ENCODE measurements around the gene MTAP.

Gene MTAP

DNA sequence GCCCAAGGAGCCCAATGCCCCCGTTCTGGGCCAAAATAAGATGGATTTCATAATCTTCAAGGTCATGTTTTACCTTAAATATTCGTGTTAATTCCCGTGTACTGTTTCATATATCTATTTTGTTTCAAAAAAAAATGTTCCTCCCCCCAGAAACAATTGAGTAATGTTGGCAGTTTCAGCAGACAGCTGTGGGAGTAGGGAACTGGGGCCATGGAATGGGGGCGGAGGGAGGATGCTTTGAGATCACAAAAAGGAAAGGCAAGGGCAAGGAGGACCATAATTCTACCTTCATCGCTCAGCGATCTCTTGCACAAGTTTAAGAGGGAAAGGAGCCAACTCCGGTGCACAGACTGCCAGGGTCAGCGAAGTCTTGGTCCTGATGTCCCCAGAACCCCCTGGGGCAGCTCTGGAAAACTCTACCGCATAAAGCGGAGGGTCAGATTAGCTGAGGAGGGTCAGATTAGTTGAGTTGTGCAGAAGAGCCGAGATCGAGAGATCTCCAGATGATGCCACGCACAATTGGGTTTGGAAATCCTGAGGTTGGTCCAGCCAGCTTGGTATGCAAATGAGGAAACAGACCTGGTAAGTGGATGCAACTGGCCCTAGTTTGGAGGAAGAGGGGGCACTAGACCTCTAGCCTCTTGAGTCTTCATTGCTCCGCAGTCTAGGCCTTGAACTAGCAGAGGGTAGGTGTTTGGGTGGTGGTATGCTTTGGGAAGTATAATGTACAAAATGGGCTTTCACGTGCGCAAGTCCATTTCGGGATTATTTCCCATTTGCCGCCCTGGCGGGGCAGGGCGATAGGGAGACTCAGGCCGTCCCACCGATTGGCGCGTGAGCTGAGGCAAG lies 167.7 kb downstream of the MTAP start:
- no peak for DNase-seq (ENCODE audit: low read depth)

DNA sequence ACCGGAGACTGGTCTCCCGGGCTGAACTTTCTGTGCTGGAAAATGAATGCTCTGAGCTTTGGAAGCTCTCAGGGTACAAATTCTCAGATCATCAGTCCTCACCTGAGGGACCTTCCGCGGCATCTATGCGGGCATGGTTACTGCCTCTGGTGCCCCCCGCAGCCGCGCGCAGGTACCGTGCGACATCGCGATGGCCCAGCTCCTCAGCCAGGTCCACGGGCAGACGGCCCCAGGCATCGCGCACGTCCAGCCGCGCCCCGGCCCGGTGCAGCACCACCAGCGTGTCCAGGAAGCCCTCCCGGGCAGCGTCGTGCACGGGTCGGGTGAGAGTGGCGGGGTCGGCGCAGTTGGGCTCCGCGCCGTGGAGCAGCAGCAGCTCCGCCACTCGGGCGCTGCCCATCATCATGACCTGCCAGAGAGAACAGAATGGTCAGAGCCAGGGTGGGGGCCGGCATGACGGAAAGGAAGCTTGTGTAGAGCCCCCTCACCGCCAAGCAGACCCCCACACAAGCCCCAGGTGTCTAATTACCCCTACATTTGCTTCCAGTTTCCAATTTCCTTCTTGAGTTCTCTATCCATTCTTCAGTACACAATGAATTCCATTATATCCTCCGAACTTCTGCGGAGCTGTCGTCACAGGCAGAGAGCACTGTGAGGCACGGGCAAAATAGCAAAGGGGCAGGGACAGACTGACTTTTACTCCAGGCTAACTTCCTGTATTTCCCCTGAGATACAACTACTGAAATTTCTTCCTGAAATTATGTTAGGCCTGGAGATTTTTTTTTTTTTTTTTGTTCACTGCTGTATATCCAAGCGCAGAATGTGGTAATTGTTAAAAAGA lies 168.6 kb downstream of the MTAP start:
- DNase-seq (ENCODE audit: low read depth): no peak

DNA sequence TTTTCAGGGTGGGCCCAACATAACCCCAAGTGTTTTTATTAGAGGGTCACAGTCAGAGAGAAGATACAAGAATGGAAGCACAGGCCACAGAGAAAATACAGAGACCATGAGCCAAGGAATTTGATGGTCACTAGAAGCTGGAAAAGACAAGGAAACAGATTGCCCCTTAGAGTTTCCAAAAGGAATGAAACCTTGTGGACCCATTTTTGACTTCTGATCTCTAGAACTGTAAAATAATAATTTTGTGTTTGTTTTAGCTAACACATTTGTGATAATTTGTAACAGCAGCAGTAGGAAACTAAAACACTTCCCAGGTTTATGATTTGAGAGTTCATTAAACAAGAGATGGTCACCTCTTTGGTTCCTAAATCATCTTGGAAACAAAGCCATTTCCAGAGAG lies 169.9 kb downstream of the MTAP start:
- DNase-seq (ENCODE audit: low read depth): no peak

DNA sequence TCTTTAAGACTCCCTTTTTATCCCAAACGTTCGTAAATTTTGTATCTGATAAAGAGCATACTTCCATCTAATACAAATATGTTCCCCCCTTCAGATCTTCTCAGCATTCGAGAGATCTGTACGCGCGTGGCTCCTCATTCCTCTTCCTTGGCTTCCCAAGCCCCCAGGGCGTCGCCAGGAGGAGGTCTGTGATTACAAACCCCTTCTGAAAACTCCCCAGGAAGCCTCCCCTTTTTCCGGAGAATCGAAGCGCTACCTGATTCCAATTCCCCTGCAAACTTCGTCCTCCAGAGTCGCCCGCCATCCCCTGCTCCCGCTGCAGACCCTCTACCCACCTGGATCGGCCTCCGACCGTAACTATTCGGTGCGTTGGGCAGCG lies 171.9 kb downstream of the MTAP start:
- DNase-seq (ENCODE audit: low read depth): no peak

DNA sequence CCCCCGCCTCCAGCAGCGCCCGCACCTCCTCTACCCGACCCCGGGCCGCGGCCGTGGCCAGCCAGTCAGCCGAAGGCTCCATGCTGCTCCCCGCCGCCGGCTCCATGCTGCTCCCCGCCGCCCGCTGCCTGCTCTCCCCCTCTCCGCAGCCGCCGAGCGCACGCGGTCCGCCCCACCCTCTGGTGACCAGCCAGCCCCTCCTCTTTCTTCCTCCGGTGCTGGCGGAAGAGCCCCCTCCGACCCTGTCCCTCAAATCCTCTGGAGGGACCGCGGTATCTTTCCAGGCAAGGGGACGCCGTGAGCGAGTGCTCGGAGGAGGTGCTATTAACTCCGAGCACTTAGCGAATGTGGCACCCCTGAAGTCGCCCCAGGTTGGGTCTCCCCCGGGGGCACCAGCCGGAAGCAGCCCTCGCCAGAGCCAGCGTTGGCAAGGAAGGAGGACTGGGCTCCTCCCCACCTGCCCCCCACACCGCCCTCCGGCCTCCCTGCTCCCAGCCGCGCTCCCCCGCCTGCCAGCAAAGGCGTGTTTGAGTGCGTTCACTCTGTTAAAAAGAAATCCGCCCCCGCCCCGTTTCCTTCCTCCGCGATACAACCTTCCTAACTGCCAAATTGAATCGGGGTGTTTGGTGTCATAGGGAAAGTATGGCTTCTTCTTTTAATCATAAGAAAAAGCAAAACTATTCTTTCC lies 172.4 kb downstream of the MTAP start:
- no peak for DNase-seq (ENCODE audit: low read depth)

DNA sequence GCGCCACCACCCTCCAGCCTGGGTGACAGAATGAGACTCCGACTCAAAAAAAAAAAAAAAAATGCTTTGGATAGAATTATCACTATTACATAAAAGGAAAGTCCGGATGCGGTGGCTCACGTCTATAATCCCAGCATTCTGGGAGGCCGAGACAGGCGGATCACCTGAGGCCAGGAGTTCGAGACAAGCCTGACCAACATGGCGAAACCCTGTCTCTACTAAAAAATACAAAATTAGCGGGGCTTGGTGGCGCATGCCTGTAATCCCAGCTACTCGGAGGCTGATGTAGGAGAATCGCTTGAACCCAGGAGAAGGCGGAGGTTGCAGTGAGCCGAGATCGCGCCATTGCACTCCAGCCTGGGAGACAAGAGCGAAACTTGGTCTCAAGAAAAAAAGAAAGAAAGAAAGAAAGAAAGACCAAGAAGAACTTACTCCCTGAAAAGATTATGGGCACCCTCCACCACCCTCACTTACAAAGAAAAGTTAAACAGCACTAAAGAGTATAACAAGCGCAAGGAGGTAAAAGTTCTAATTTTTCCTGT lies 174.0 kb downstream of the MTAP start:
- no peak for DNase-seq (ENCODE audit: low read depth)

DNA sequence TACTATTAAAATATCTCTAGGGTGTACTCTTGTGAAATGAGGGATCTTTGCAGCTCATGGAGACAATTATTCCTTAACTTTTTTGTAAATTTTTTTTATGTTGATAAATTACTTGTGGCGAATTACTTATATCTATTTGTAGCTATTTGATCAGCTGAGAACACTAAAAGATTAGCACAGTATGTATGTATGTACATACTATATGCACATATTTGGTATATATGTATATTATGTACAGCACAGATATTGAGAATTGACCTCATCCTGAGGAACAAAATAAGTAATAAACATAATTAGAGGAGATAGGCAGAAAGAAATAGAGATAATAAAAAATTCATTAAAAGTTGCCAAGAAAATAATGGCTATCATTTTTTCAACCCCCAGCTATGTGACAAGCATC lies 180.0 kb downstream of the MTAP start:
- DNase-seq (ENCODE audit: low read depth): no peak

DNA sequence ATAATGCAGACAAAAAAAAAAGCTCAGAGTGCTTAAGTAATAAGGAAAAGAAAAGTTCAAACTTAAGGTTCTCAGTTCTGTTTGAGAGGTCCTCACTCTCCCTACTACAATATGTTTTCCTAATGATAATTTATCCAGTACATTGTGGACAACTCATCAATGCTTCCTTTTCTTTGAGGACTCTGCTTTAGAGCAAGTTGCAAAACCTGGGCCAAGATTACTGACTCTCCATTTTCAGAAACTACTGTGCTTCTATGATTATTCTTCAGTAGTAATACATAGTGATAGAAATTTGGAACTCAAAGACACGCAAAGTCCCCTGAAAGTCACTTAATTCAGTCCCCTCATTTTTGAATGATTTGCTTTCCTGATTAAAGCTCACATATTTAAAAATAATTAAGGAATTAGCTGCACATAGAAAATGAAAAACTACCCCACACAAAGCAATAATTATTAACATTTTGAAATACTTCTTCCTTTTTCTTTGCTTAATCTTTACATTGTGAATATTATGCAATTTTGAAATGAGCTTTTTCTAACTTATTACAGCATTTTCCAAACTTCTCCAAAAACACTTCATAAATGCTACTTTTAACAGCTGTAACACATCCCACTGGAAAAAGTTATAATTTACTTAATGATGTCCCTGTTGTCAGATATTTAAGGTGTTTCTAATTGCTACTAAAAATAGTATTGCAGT lies 180.6 kb downstream of the MTAP start:
- DNase-seq (ENCODE audit: low read depth): no peak

DNA sequence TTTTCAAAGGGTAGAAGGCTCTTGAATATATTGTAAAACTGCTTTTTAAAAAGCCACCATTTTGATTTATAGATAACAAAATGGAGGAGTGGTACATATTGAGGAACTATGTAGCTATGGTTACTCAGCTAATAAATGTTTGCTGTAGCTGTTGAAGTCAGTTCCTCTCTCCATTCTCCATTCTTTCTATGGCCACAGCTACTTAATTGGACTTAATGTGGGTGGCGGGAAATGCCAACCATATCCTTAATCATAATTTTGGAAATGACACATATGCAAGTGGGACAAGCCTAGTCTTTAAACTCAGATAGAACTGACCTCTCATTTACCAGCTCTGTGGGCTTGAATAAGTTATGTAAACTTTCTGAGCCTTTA lies 181.1 kb downstream of the MTAP start:
- DNase-seq (ENCODE audit: low read depth): no peak

DNA sequence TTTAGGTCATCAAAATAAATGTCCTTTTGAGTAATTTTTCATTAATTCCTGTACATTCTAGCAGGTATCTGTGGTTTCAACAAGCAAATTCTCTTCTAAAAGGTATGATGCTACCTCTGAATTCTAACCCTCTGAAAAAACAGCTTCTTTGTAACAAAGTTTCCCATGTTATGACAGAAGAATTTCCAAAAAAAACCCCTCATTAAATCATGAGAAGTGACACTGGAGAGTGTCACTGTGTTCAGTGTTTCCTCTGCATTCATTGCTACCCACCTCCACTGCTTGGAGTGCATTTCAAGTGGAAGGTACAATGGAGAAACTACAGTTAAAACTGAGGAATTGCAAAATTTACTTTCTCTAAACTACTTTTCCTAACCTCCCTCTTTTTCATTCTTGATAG lies 181.7 kb downstream of the MTAP start:
- DNase-seq (ENCODE audit: low read depth): no peak

DNA sequence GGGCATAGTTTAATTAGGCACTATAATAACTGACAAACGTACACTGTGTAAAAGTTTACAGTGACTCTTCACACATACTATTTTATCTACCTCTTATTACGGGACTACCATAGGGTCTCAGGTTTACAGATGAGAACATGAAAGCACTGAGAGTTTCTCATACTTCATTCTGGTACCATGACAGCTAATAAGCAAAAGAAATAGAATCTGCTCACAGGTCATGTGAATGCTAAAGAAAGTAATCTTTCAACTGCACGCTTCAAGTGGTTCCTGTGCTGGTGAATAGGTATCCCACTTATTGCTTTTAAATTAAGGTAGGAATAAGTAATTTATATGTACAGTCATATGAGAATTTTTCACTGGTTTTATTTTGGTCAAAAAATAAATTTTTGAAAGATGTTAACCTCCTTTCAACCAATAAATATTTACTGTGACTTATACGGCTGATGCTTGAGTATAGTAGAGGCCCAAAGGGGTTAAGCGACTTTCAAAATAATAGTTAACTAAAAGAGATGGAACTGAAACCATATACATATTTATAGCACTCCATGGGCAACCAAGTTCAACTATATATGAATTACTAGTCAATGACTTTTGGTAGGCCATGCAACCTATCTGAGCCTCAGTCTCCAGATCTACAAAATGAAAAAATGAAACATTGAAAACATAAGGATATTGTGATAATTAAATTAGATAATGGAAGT lies 183.7 kb downstream of the MTAP start:
- no peak for DNase-seq (ENCODE audit: low read depth)
